B cell (primary cell): Measurements from ENCODE around the gene NOC2L. TPM values are rescaled to one million over a fixed set of nuclear protein-coding genes. Genes with fewer than 3 reads are reported as not detected.

Source experiments
- ATAC-seq: fragments of 200-7000 bp; cut with Tn5 transposase; one replicate; pipeline ENCODE4 v1.10.0; 2021; ENCODE audit warnings: low read depth, mild to moderate bottlenecking, moderate number of reproducible peaks, moderate library complexity
- CTCF ChIA-PET: fragments of 350-600 bp; sonication (Branson Sonifier 250); formaldehyde crosslinking; loops from one replicate; lab custom pipeline; 2021; ENCODE audit warnings: antibody characterized with exemption, inconsistent platforms; lab: Charles Lee
- POLR2A ChIA-PET: fragments of 350-600 bp; sonication (Branson Sonifier 250); formaldehyde crosslinking; loops from one replicate; lab custom pipeline; 2021; ENCODE audit warnings: antibody characterized with exemption; lab: Charles Lee
- DNase-seq: peaks from one replicate; pipeline ENCODE4 v3.0.0; 2013
- H2AFZ ChIP-seq: 2 replicates; pipeline ENCODE4 v1.6.1; 2012; ENCODE audit warnings: mild to moderate bottlenecking, low read depth, low read length; ENCODE audit not compliant: insufficient read depth, poor library complexity, severe bottlenecking
- H3K27ac ChIP-seq, 2 donors: 1 replicate in 1 of 2; 2 replicates in 1 of 2; pipeline ENCODE4 v1.5.1; 2012 to 2013; ENCODE audit warnings: low read length in 2 of 2, mild to moderate bottlenecking in 2 of 2, moderate library complexity in 1 of 2
- H3K27me3 ChIP-seq, 4 experiments: fragments of 200-600 bp in 1 of 4; sonication (generic) in 1 of 4; replicated peaks in 1 of 4; 1 replicate in 2 of 4; 2 replicates in 2 of 4; pipeline versions ENCODE4 v1.6.1 to v1.7.0; 2013 to 2016; ENCODE audit warnings: low read length in 3 of 4, mild to moderate bottlenecking in 2 of 4, mixed read lengths in 1 of 4, moderate library complexity in 1 of 4; ENCODE audit not compliant: insufficient read depth in 4 of 4, control insufficient read depth in 3 of 4; ENCODE audit errors: control extremely low read depth in 1 of 4
- H3K36me3 ChIP-seq, 2 experiments: replicated peaks in 1 of 2; 1 replicate in 1 of 2; 2 replicates in 1 of 2; pipeline versions ENCODE4 v1.6.1 to v1.7.1; 2013; ENCODE audit warnings: low read length in 1 of 2; ENCODE audit not compliant: insufficient read depth in 2 of 2, control insufficient read depth in 1 of 2; ENCODE audit errors: control extremely low read depth in 1 of 2, extremely low read depth in 1 of 2
- H3K4me1 ChIP-seq, 2 donors: fragments of 200-600 bp in 1 of 2; sonication (generic) in 1 of 2; 1 replicate in 1 of 2; 2 replicates in 1 of 2; pipeline versions ENCODE4 v1.5.1 to v1.6.1; 2013 to 2017; ENCODE audit warnings: low read length in 2 of 2; ENCODE audit not compliant: control insufficient read depth in 2 of 2, insufficient read depth in 2 of 2
- H3K4me2 ChIP-seq: replicated peaks from 2 replicates; pipeline ENCODE3; 2012; ENCODE audit warnings: mild to moderate bottlenecking, low read depth, low read length; ENCODE audit not compliant: poor library complexity, severe bottlenecking
- H3K4me3 ChIP-seq, 5 experiments: fragments of 200-600 bp in 1 of 5; sonication (generic) in 1 of 5; 1 replicate in 3 of 5; 2 replicates in 2 of 5; pipeline versions ENCODE4 v1.5.1 to v1.7.0; 2011 to 2016; ENCODE audit warnings: low read length in 4 of 5, mild to moderate bottlenecking in 4 of 5, low read depth in 2 of 5, control low read depth in 1 of 5, moderate library complexity in 1 of 5; ENCODE audit not compliant: insufficient read depth in 1 of 5; ENCODE audit errors: control extremely low read depth in 1 of 5, extremely low read depth in 1 of 5
- H3K79me2 ChIP-seq: fragments of 200-600 bp; sonication (generic); one replicate; pipeline ENCODE4 v1.6.0; 2016; ENCODE audit warnings: low read length; ENCODE audit not compliant: control insufficient read depth, insufficient read depth
- H3K9ac ChIP-seq: fragments of 200-600 bp; sonication (generic); 2 replicates; pipeline ENCODE4 v1.6.1; 2017; ENCODE audit warnings: mild to moderate bottlenecking, low read length, moderate library complexity
- H3K9me3 ChIP-seq, 3 donors: one replicate each; pipeline versions ENCODE4 v1.6.1 to v1.7.1; 2013; ENCODE audit warnings: low read length in 2 of 3; ENCODE audit not compliant: control insufficient read depth in 2 of 3, insufficient read depth in 1 of 3; ENCODE audit errors: control extremely low read depth in 1 of 3
- H4K20me1 ChIP-seq: 2 replicates; pipeline ENCODE4 v1.6.0; 2012; ENCODE audit warnings: mild to moderate bottlenecking, low read length; ENCODE audit not compliant: insufficient read depth, control insufficient read depth, poor library complexity, severe bottlenecking
- H3K27ac Mint-ChIP-seq: one replicate; pipeline ENCODE4 v1.8.0; 2021; ENCODE audit warnings: mixed read lengths
- H3K27me3 Mint-ChIP-seq: one replicate; pipeline ENCODE4 v1.8.0; 2021; ENCODE audit warnings: mixed read lengths
- H3K4me1 Mint-ChIP-seq: one replicate; pipeline ENCODE4 v1.8.0; 2021; ENCODE audit warnings: mixed read lengths
- H3K4me3 Mint-ChIP-seq: one replicate; pipeline ENCODE4 v1.8.0; 2021; ENCODE audit warnings: mixed read lengths
- H3K9me3 Mint-ChIP-seq: one replicate; pipeline ENCODE4 v1.8.0; 2022; ENCODE audit warnings: mixed read lengths; ENCODE audit not compliant: insufficient read depth
- EZH2 ChIP-seq: IDR thresholded peaks from 2 replicates; pipeline ENCODE4 v1.6.1; 2012; ENCODE audit warnings: borderline replicate concordance, low read depth, mild to moderate bottlenecking, moderate library complexity, low read length; ENCODE audit not compliant: insufficient read depth, poor library complexity, severe bottlenecking
- WGBS: methylation state at CpG from one replicate; pipeline ENCODE4 v1.1.5; 2013; ENCODE audit warnings: missing lambda C conversion rate; ENCODE audit not compliant: insufficient coverage; 5-methylcytosine and 5-hydroxymethylcytosine counted together
- intact Hi-C: fragments of 100-400 bp; cut with micrococcal nuclease; formaldehyde crosslinking; loops from one replicate; pipeline ENCODE4 v1.10.0; 2022
- polyA plus RNA-seq: library from polyadenylated mRNA; depleted of rRNA; stranded (reverse); fragments of >200 nt; gene quantifications from 2 replicates; pipeline ENCODE4 v1.2.3, GENCODE V29; 2012
- total RNA-seq, 2 donors: library from RNA; stranded (reverse); fragments of 120-200 nt in 1 of 2; gene quantifications; 1 replicate in 1 of 2; 2 replicates in 1 of 2; pipeline versions ENCODE4 v1.2.3 to v1.2.4, GENCODE V29; 2013 to 2022
- TF ChIP-seq, protein P1 (sequence below): fragments of 200-600 bp; IDR thresholded peaks from one replicate; pipeline ENCODE4 v1.8.0; 2022; ENCODE audit warnings: antibody characterized with exemption, mild to moderate bottlenecking

The NOC2L gene
- total and polyA plus RNA-seq, 2 donors (not counting 1 experiment from before 2014, with no cell fraction given): 48.0 to 64.1 TPM

DNA sequence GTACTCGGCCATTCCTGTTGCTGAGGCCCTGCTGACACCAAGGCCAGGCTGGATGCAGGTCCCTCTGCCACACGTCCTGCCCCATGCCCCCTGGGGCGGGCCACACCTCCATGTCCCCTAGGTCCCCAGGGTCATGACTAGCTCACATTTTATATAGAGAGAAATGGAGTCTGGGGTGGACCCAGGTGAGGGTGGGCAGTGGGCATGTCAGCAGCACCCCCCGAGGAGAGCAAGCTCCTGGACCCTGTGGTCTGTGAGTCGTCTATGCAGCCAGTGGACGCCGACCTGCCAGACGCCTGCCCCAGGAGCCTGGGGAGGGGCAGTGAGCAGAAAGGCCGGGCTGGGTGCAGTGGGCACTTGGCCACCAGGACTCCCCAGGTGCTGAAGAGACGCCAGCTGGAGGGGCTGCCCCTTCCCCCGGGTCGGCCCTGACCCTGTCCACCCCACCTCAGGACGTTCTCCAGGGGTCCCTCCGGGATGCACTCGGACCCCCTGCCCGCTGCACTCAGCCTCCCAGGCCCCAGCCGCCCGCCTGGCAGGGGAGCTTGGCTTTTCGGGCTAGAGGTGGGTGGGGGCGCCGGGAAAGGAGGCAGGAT is 19.4 kb downstream of the NOC2L start:
- CTCF ChIA-PET: no interaction called here
- TF ChIP-seq, protein P1, sequence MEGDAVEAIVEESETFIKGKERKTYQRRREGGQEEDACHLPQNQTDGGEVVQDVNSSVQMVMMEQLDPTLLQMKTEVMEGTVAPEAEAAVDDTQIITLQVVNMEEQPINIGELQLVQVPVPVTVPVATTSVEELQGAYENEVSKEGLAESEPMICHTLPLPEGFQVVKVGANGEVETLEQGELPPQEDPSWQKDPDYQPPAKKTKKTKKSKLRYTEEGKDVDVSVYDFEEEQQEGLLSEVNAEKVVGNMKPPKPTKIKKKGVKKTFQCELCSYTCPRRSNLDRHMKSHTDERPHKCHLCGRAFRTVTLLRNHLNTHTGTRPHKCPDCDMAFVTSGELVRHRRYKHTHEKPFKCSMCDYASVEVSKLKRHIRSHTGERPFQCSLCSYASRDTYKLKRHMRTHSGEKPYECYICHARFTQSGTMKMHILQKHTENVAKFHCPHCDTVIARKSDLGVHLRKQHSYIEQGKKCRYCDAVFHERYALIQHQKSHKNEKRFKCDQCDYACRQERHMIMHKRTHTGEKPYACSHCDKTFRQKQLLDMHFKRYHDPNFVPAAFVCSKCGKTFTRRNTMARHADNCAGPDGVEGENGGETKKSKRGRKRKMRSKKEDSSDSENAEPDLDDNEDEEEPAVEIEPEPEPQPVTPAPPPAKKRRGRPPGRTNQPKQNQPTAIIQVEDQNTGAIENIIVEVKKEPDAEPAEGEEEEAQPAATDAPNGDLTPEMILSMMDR: no peak
- TF ChIP-seq EZH2: no peak
- H3K27me3 Mint-ChIP-seq: peaks cover 26% of the 10 kb centered on the region

More for the DNA sequence above, 19.4 kb downstream of the NOC2L start:
- peaks cover 0 to 3% of the 10 kb centered on the region in 2 experiments for H3K36me3 ChIP-seq
- Mint-ChIP-seq H3K27ac (no peak overlapping the region), H3K4me1 (peaks cover 14% of the 10 kb centered on the region), H3K4me3 (peak overlapping the region; percentile 39), H3K9me3 (no peaks in the 10 kb centered on the region)
- H3K4me2 ChIP-seq: peak overlapping the region; percentile 90
- peak overlapping the region in 1 of 5 experiments; percentile 56 for H3K4me3 ChIP-seq
- H2AFZ ChIP-seq: no peak overlapping the region
- peaks cover 32 to 39% of the 10 kb centered on the region in 2 donors for H3K4me1 ChIP-seq
- H3K27me3 ChIP-seq: peaks cover 0 to 70% (median 25%) of the 10 kb centered on the region in 4 experiments
- no peak overlapping the region for H3K27ac ChIP-seq
- H4K20me1 ChIP-seq: peaks cover 7% of the 10 kb centered on the region
- ATAC-seq: no peak
- no peak overlapping the region for H3K9ac ChIP-seq
- intact Hi-C loops: no loop called here
- H3K9me3 ChIP-seq: peaks cover 0 to 9% (median 0%) of the 10 kb centered on the region in 3 donors
- H3K79me2 ChIP-seq: no peaks in the 10 kb centered on the region
- WGBS: 34% methylated on average over 15 of the region's 21 CpGs
- POLR2A ChIA-PET: no interaction called here
- peak; percentile 32 for DNase-seq
